A549 (cell line): ENCODE measurements around the gene ADI1.

Source experiments
- CEBPB ChIP-seq, 2 experiments: fragments of >200 bp in 1 of 2; sonication (Bioruptor Twin) in 1 of 2; formaldehyde crosslinking in 1 of 2; IDR thresholded peaks; 2 replicates each; pipeline ENCODE4 v1.6.1; 2012 to 2016
- ESRRA ChIP-seq: fragments of 150-350 bp; IDR thresholded peaks from 2 replicates; pipeline ENCODE4 v1.6.1; 2014; ENCODE audit warnings: mild to moderate bottlenecking, low read length, borderline replicate concordance
- HDAC2 ChIP-seq: fragments of 200-600 bp; sonication (generic); IDR thresholded peaks from 2 replicates; pipeline ENCODE4 v1.6.1; 2016
- POLR2A ChIP-seq: IDR thresholded peaks from 2 replicates; pipeline ENCODE4 v1.6.1; 2012; ENCODE audit warnings: mild to moderate bottlenecking, low read length
- RAD21 ChIP-seq, 2 experiments: fragments of >200 bp in 1 of 2; sonication (Bioruptor Twin) in 1 of 2; formaldehyde crosslinking in 1 of 2; IDR thresholded peaks in 1 of 2; conservative IDR thresholded peaks in 1 of 2; 2 replicates in 1 of 2; 3 replicates in 1 of 2; pipeline ENCODE4 v1.6.1; 2012 to 2018; ENCODE audit warnings: inconsistent platforms in 1 of 2
- RFX5 ChIP-seq: fragments of 450-650 bp; IDR thresholded peaks from 2 replicates; pipeline ENCODE4 v1.7.1; 2014; ENCODE audit warnings: antibody characterized with exemption, mild to moderate bottlenecking, moderate library complexity
- ZSCAN20 ChIP-seq: fragments of 250-450 bp; sonication (Bioruptor Pico); IDR thresholded peaks from 2 replicates; pipeline ENCODE4 v1.8.0; 2022; ENCODE audit warnings: mild to moderate bottlenecking, moderate library complexity
- TF ChIP-seq, protein P1 (sequence below): fragments of 200-600 bp; sonication (generic); IDR thresholded peaks from 2 replicates; pipeline ENCODE4 v1.6.1; 2016; ENCODE audit warnings: antibody characterized with exemption, mild to moderate bottlenecking, moderate library complexity
- TF ChIP-seq, protein P2 (sequence below): fragments of >200 bp; sonication (Bioruptor Twin); formaldehyde crosslinking; IDR thresholded peaks from 3 replicates; pipeline ENCODE4 v1.5.1; 2016
- TF ChIP-seq, protein P3 (sequence below): IDR thresholded peaks from 2 replicates; pipeline ENCODE4 v1.6.1; 2012

DNA sequence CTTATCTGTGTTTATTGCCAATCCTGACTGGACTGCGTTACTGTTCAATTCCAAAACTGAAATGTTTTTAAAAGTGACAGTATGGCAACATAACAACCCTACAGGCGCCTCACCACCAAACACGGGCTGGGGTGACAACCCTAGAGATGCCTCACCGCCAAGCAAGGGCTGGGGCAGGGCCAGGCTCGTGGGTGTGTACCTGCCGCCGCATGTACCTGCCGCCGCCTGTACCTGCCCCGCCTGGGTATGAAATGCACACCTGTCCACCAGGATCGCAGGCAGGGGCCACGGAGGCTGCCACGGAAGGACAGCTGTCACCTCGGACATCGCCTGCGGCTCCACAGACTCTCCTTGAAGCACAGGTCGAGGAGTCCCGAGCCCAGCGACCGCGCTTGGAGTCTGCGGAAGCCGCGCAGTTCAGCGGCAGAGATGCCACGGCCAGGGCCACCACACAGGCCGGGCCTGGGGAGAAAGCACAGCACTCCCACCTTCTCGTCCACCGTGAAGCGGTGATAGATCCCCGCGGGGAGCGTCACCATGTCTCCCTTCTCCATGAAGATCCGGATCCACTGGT lies 18.9 kb downstream of the ADI1 start:
- TF ChIP-seq ESRRA (no peak), HDAC2 (no peak), RFX5 (no peak), RAD21 (conservative IDR thresholded peaks at IDR 0.05 in 1 of 2, IDR thresholded peaks at IDR 0.05 in 1 of 2) (no peak), CEBPB (IDR thresholded peaks at IDR 0.05) (no peak), ZSCAN20 (CRISPR knock-in tag) (no peak), POLR2A (no peak)
- TF ChIP-seq, protein P1, sequence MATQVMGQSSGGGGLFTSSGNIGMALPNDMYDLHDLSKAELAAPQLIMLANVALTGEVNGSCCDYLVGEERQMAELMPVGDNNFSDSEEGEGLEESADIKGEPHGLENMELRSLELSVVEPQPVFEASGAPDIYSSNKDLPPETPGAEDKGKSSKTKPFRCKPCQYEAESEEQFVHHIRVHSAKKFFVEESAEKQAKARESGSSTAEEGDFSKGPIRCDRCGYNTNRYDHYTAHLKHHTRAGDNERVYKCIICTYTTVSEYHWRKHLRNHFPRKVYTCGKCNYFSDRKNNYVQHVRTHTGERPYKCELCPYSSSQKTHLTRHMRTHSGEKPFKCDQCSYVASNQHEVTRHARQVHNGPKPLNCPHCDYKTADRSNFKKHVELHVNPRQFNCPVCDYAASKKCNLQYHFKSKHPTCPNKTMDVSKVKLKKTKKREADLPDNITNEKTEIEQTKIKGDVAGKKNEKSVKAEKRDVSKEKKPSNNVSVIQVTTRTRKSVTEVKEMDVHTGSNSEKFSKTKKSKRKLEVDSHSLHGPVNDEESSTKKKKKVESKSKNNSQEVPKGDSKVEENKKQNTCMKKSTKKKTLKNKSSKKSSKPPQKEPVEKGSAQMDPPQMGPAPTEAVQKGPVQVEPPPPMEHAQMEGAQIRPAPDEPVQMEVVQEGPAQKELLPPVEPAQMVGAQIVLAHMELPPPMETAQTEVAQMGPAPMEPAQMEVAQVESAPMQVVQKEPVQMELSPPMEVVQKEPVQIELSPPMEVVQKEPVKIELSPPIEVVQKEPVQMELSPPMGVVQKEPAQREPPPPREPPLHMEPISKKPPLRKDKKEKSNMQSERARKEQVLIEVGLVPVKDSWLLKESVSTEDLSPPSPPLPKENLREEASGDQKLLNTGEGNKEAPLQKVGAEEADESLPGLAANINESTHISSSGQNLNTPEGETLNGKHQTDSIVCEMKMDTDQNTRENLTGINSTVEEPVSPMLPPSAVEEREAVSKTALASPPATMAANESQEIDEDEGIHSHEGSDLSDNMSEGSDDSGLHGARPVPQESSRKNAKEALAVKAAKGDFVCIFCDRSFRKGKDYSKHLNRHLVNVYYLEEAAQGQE, result no peak
- TF ChIP-seq, protein P2, sequence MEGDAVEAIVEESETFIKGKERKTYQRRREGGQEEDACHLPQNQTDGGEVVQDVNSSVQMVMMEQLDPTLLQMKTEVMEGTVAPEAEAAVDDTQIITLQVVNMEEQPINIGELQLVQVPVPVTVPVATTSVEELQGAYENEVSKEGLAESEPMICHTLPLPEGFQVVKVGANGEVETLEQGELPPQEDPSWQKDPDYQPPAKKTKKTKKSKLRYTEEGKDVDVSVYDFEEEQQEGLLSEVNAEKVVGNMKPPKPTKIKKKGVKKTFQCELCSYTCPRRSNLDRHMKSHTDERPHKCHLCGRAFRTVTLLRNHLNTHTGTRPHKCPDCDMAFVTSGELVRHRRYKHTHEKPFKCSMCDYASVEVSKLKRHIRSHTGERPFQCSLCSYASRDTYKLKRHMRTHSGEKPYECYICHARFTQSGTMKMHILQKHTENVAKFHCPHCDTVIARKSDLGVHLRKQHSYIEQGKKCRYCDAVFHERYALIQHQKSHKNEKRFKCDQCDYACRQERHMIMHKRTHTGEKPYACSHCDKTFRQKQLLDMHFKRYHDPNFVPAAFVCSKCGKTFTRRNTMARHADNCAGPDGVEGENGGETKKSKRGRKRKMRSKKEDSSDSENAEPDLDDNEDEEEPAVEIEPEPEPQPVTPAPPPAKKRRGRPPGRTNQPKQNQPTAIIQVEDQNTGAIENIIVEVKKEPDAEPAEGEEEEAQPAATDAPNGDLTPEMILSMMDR, result no peak
- TF ChIP-seq, protein P3, sequence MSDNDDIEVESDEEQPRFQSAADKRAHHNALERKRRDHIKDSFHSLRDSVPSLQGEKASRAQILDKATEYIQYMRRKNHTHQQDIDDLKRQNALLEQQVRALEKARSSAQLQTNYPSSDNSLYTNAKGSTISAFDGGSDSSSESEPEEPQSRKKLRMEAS, result no peak
